Activated CD4-positive, alpha-beta T cell treated with anti-CD3 and anti-CD28 coated beads, Interleukin-2, amount 10 ng/mL, durations not matched to agents 24 days and 14 days (primary cell): ENCODE data around the gene GRID1. TPM values are rescaled to one million over a fixed set of nuclear protein-coding genes. Genes with fewer than 3 reads are reported as not detected.

ENCODE experiments used
- DNase-seq: peaks from one replicate; pipeline ENCODE4 v3.0.0; 2022
- H3K27ac Mint-ChIP-seq: one replicate; pipeline ENCODE4 v1.8.0; 2022; ENCODE audit warnings: mild to moderate bottlenecking, mixed read lengths
- H3K27me3 Mint-ChIP-seq: one replicate; pipeline ENCODE4 v1.8.0; 2022; ENCODE audit warnings: mixed read lengths
- H3K36me3 Mint-ChIP-seq: one replicate; pipeline ENCODE4 v1.8.0; 2022; ENCODE audit warnings: low read depth, mild to moderate bottlenecking, mixed read lengths
- H3K4me1 Mint-ChIP-seq: one replicate; pipeline ENCODE4 v1.8.0; 2021; ENCODE audit warnings: mixed read lengths
- H3K4me3 Mint-ChIP-seq: one replicate; pipeline ENCODE4 v1.8.0; 2022; ENCODE audit warnings: mild to moderate bottlenecking, moderate library complexity, mixed read lengths
- H3K9me3 Mint-ChIP-seq: one replicate; pipeline ENCODE4 v1.8.0; 2021; ENCODE audit warnings: mixed read lengths
- intact Hi-C: fragments of 100-400 bp; cut with micrococcal nuclease; formaldehyde crosslinking; loops from one replicate; pipeline ENCODE4 v1.15.1; 2023
- total RNA-seq: library from RNA; stranded (reverse); gene quantifications from 2 replicates; pipeline ENCODE4 v1.2.3, GENCODE V29; 2022

The GRID1 gene
- total RNA-seq, 1 donor from 2014 or later = not detected

- DNase-seq = no peak
- Mint-ChIP-seq H3K4me1 (no peaks in the 10 kb centered on the region), H3K27ac (no peak overlapping the region), H3K4me3 (no peak overlapping the region), H3K36me3 (no peaks in the 10 kb centered on the region), H3K27me3 (no peaks in the 10 kb centered on the region), H3K9me3 (no peaks in the 10 kb centered on the region)
- intact Hi-C loops = no loop called here
Measured at GRCh38 chr10:86339226-86339865, 27.2 kb downstream of the GRID1 start.

GRCh38 chr10:86337121-86337601 lies 29.4 kb downstream of the GRID1 start:
- Mint-ChIP-seq H3K4me1 (no peaks in the 10 kb centered on the region), H3K27me3 (peaks cover 2% of the 10 kb centered on the region), H3K27ac (no peak overlapping the region), H3K4me3 (no peak overlapping the region), H3K36me3 (no peaks in the 10 kb centered on the region), H3K9me3 (no peaks in the 10 kb centered on the region)
- intact Hi-C loops = no loop called here
- no peak for DNase-seq

- intact Hi-C loops = no loop called here
Measured at GRCh38 chr10:86336341-86336740, 30.3 kb downstream of the GRID1 start.

GRCh38 chr10:86335831-86336230 lies 30.8 kb downstream of the GRID1 start:
- intact Hi-C loops = no loop called here
- H3K27me3 Mint-ChIP-seq = peaks cover 2% of the 10 kb centered on the region
- H3K4me3 Mint-ChIP-seq = no peak overlapping the region
- no peak for DNase-seq
- no peaks in the 10 kb centered on the region for H3K36me3 Mint-ChIP-seq
- H3K9me3 Mint-ChIP-seq = no peaks in the 10 kb centered on the region
- no peaks in the 10 kb centered on the region for H3K4me1 Mint-ChIP-seq
- H3K27ac Mint-ChIP-seq = no peak overlapping the region

More at GRCh38 chr10:86336341-86336740, 30.3 kb downstream of the GRID1 start:
- Mint-ChIP-seq H3K4me3 (no peak overlapping the region), H3K9me3 (no peaks in the 10 kb centered on the region), H3K4me1 (no peaks in the 10 kb centered on the region), H3K36me3 (no peaks in the 10 kb centered on the region), H3K27me3 (peaks cover 2% of the 10 kb centered on the region), H3K27ac (no peak overlapping the region)
- DNase-seq = no peak

- intact Hi-C loops = no loop called here
- H3K27ac Mint-ChIP-seq = no peak overlapping the region
- H3K4me1 Mint-ChIP-seq = no peaks in the 10 kb centered on the region
- H3K9me3 Mint-ChIP-seq = no peaks in the 10 kb centered on the region
- no peak for DNase-seq
- H3K36me3 Mint-ChIP-seq = no peaks in the 10 kb centered on the region
- peaks cover 2% of the 10 kb centered on the region for H3K27me3 Mint-ChIP-seq
- no peak overlapping the region for H3K4me3 Mint-ChIP-seq
Measured at GRCh38 chr10:86335257-86335656, 31.3 kb downstream of the GRID1 start.

GRCh38 chr10:86334488-86335085 lies 32.0 kb downstream of the GRID1 start:
- DNase-seq = no peak
- Mint-ChIP-seq H3K36me3 (no peaks in the 10 kb centered on the region), H3K4me1 (no peaks in the 10 kb centered on the region), H3K27ac (no peak overlapping the region), H3K27me3 (peaks cover 2% of the 10 kb centered on the region), H3K9me3 (no peaks in the 10 kb centered on the region), H3K4me3 (no peak overlapping the region)
- intact Hi-C loops = no loop called here

GRCh38 chr10:86333826-86334487 lies 32.6 kb downstream of the GRID1 start:
- no peaks in the 10 kb centered on the region for H3K9me3 Mint-ChIP-seq
- no peaks in the 10 kb centered on the region for H3K4me1 Mint-ChIP-seq
- H3K4me3 Mint-ChIP-seq = no peak overlapping the region
- no peak overlapping the region for H3K27ac Mint-ChIP-seq
- no peak for DNase-seq
- peaks cover 2% of the 10 kb centered on the region for H3K27me3 Mint-ChIP-seq
- H3K36me3 Mint-ChIP-seq = no peaks in the 10 kb centered on the region
- intact Hi-C loops = no loop called here

GRCh38 chr10:86331861-86332260 lies 34.7 kb downstream of the GRID1 start:
- intact Hi-C loops = no loop called here
- Mint-ChIP-seq H3K4me3 (no peak overlapping the region), H3K27me3 (peaks cover 2% of the 10 kb centered on the region), H3K27ac (no peak overlapping the region), H3K9me3 (no peaks in the 10 kb centered on the region), H3K36me3 (no peaks in the 10 kb centered on the region), H3K4me1 (no peaks in the 10 kb centered on the region)
- no peak for DNase-seq

- Mint-ChIP-seq H3K4me1 (no peaks in the 10 kb centered on the region), H3K27me3 (peaks cover 6% of the 10 kb centered on the region), H3K9me3 (no peaks in the 10 kb centered on the region), H3K27ac (no peak overlapping the region), H3K4me3 (no peak overlapping the region), H3K36me3 (no peaks in the 10 kb centered on the region)
- DNase-seq = no peak
- intact Hi-C loops = no loop called here
Measured at GRCh38 chr10:86330778-86331763, 35.5 kb downstream of the GRID1 start.

DNA sequence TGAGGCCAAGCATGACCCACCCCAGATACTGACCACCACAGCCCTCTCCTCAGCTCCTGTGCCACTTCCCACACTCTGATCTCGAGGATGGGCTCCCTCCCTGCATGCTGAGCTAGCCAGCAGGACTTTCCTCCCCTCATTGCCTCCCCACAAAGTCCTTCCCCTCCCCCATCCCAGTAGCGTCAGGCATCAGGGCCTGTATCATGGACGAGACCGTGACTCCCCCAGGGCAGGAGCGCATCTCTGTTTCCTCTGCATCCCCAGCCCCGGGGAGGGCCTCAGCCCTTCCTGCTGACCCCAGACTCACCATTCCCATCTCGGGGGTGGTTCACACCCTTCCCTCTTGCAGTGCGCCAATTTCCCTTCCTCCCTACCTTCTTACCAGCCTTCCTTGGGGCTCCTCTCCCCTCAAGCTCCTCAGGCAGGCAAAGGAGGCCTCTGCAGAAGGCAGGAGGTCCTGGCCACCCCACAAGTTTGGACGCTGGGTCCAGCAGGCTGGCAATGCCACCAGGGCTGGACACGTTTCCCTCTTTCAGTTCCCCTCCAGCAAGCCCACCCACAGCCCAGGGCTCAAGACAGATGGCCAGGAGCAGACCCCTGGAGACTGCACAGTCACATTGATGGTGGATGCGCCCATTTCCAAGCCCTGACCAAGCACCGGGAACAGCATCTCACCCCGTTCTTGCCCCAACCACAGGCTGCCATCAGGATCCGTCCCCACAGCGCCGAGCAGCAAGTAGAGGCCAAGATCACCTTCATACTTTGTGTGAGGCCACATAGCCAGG lies 36.5 kb downstream of the GRID1 start:
- H3K36me3 Mint-ChIP-seq = no peaks in the 10 kb centered on the region
- H3K27ac Mint-ChIP-seq = no peak overlapping the region
- intact Hi-C loops = no loop called here
- peaks cover 10% of the 10 kb centered on the region for H3K27me3 Mint-ChIP-seq
- H3K9me3 Mint-ChIP-seq = no peaks in the 10 kb centered on the region
- no peak for DNase-seq
- no peak overlapping the region for H3K4me3 Mint-ChIP-seq
- H3K4me1 Mint-ChIP-seq = no peaks in the 10 kb centered on the region

- Mint-ChIP-seq H3K27ac (no peak overlapping the region), H3K9me3 (no peaks in the 10 kb centered on the region), H3K4me3 (no peak overlapping the region), H3K27me3 (peaks cover 15% of the 10 kb centered on the region), H3K4me1 (no peaks in the 10 kb centered on the region), H3K36me3 (no peaks in the 10 kb centered on the region)
- intact Hi-C loops = no loop called here
- no peak for DNase-seq
Measured at GRCh38 chr10:86329093-86329710, 37.4 kb downstream of the GRID1 start.

DNA sequence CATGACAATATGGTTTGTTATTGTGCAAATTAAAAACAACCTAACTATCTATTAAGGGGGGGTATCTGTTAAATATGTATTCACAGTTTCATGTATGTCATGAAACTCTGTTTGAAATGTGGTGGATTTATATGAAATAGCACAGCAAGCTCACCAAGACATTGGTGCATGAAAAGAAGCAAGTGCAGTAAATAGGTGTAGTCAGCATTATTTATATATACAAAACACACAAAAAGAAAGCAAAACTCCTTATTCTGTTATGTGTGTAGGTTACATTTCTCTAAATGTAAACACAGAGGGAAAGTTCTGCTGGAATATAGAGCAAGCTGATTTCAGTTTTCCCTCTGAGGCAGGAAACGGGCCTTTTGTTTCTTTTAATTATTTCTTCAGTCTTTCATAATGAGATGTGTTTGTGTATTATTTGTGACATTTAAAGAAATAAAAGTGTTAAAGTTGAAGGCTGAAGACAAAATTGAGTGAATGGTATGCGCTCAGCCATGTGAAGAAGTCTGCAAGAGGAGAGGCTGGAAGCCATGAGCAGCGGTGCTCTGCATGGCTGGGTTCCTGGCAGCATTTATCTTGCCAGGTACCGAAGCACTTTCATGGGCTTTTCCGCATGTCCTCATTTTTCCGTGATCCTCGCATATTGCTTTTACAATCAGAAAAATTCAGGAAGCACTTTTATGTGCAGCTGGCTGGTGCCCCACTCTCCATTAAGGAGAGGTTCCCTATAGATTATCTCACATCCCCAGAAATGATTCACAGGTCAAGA lies 38.5 kb downstream of the GRID1 start:
- H3K4me3 Mint-ChIP-seq = no peak overlapping the region
- no peaks in the 10 kb centered on the region for H3K36me3 Mint-ChIP-seq
- H3K27me3 Mint-ChIP-seq = peaks cover 15% of the 10 kb centered on the region
- intact Hi-C loops = no loop called here
- no peaks in the 10 kb centered on the region for H3K4me1 Mint-ChIP-seq
- no peak for DNase-seq
- H3K27ac Mint-ChIP-seq = no peak overlapping the region
- no peaks in the 10 kb centered on the region for H3K9me3 Mint-ChIP-seq
